H1 (cell line): ENCODE results near the gene ORC3. TPM values are rescaled to one million over a fixed set of nuclear protein-coding genes. Genes with fewer than 3 reads are reported as not detected.

ENCODE experiments used
- CTCF ChIA-PET: fragments of 300-600 bp; sonication (Branson Sonifier 250); formaldehyde crosslinking; loops from one replicate; lab custom pipeline; 2021; ENCODE audit not compliant: partially characterized antibody; lab: Charles Lee
- POLR2A ChIA-PET: fragments of 300-600 bp; sonication (Branson Sonifier 250); formaldehyde crosslinking; loops from one replicate; lab custom pipeline; 2021; ENCODE audit warnings: inconsistent platforms; ENCODE audit not compliant: partially characterized antibody; lab: Charles Lee
- DNase-seq, 2 experiments: peaks; one replicate each; pipeline versions ENCODE4 v3.0.0 to v3.0.0-alpha.2; 2010 to 2022; ENCODE audit warnings: low spot score in 2 of 2, low read depth in 1 of 2, mixed read lengths in 1 of 2
- FAIRE-seq: peaks from 2 replicates; lab custom pipeline; 2011; peaks lifted over from hg19 to GRCh38; lab: Jason Lieb, UNC
- H2AFZ ChIP-seq: 2 replicates; pipeline ENCODE4 v1.8.1; 2012; ENCODE audit warnings: low read length, inconsistent platforms
- H2AK5ac ChIP-seq: 2 replicates; pipeline ENCODE4 v1.6.1; 2013; ENCODE audit warnings: low read depth, low read length
- H2BK120ac ChIP-seq: replicated peaks from 2 replicates; pipeline ENCODE3; 2013; ENCODE audit warnings: low read depth, low read length, inconsistent platforms
- H2BK12ac ChIP-seq: 2 replicates; pipeline ENCODE4 v1.6.1; 2013; ENCODE audit warnings: low read depth, low read length
- H2BK15ac ChIP-seq: 2 replicates; pipeline ENCODE4 v1.6.1; 2013; ENCODE audit warnings: low read length
- H2BK20ac ChIP-seq: 2 replicates; pipeline ENCODE4 v1.6.1; 2013; ENCODE audit warnings: low read length
- H2BK5ac ChIP-seq: 2 replicates; pipeline ENCODE4 v1.6.1; 2013; ENCODE audit warnings: low read depth, low read length
- H3K14ac ChIP-seq: 2 replicates; pipeline ENCODE4 v1.6.1; 2013; ENCODE audit warnings: inconsistent platforms; ENCODE audit not compliant: insufficient read length
- H3K18ac ChIP-seq: 2 replicates; pipeline ENCODE4 v1.6.1; 2013; ENCODE audit warnings: low read length; ENCODE audit errors: extremely low read depth
- H3K23ac ChIP-seq: 2 replicates; pipeline ENCODE4 v1.6.1; 2013; ENCODE audit warnings: inconsistent platforms; ENCODE audit not compliant: insufficient read length
- H3K23me2 ChIP-seq: 2 replicates; pipeline ENCODE4 v1.6.1; 2013; ENCODE audit warnings: low read depth, low read length
- H3K27ac ChIP-seq: 2 replicates; pipeline ENCODE4 v1.6.1; 2011; ENCODE audit warnings: low read depth, low read length, inconsistent platforms
- H3K27me3 ChIP-seq, 4 experiments: replicated peaks in 1 of 4; 1 replicate in 1 of 4; 2 replicates in 3 of 4; pipeline versions ENCODE4 v1.6.1 to v1.8.1; 2011 to 2013; ENCODE audit warnings: low read length in 3 of 4, mild to moderate bottlenecking in 3 of 4, inconsistent platforms in 2 of 4, mixed read lengths in 2 of 4, moderate library complexity in 1 of 4; ENCODE audit not compliant: control insufficient read depth in 3 of 4, insufficient read depth in 3 of 4; ENCODE audit errors: extremely low read depth in 1 of 4
- H3K36me3 ChIP-seq, 4 experiments: 2 replicates each; pipeline versions ENCODE4 v1.6.1 to v1.8.1; 2011 to 2013; ENCODE audit warnings: mild to moderate bottlenecking in 4 of 4, low read length in 3 of 4, moderate library complexity in 2 of 4, control low read depth in 1 of 4, inconsistent platforms in 1 of 4; ENCODE audit not compliant: insufficient read depth in 4 of 4, control insufficient read depth in 2 of 4
- H3K4ac ChIP-seq: replicated peaks from 2 replicates; pipeline ENCODE3; 2013; ENCODE audit warnings: low read length, low read depth, mixed read lengths, inconsistent platforms; ENCODE audit not compliant: insufficient read length
- H3K4me1 ChIP-seq, 4 experiments: replicated peaks in 1 of 4; 1 replicate in 1 of 4; 2 replicates in 3 of 4; pipeline versions ENCODE4 v1.6.1 to v1.8.1; 2011 to 2013; ENCODE audit warnings: low read length in 3 of 4, inconsistent platforms in 2 of 4, mixed read lengths in 1 of 4; ENCODE audit not compliant: insufficient read depth in 4 of 4, control insufficient read depth in 3 of 4
- H3K4me2 ChIP-seq, 2 experiments: 2 replicates each; pipeline versions ENCODE4 v1.6.1 to v1.8.1; 2011 to 2013; ENCODE audit warnings: low read depth in 2 of 2, low read length in 2 of 2, control low read depth in 1 of 2, inconsistent platforms in 1 of 2, mild to moderate bottlenecking in 1 of 2; ENCODE audit not compliant: insufficient read depth in 1 of 2
- H3K4me3 ChIP-seq, 4 experiments: fragments of 200-600, 300-600 bp in 1 of 4; sonication (generic), shearing (Covaris generic), sonication (Bioruptor Twin) in 1 of 4; 2 replicates each; pipeline versions ENCODE4 v1.5.1 to v1.8.1; 2011 to 2016; ENCODE audit warnings: low read length in 4 of 4, low read depth in 3 of 4, control low read depth in 2 of 4, inconsistent platforms in 2 of 4, mild to moderate bottlenecking in 2 of 4, mixed read lengths in 1 of 4, moderate library complexity in 1 of 4; ENCODE audit not compliant: insufficient read depth in 2 of 4; ENCODE audit errors: extremely low read depth in 1 of 4
- H3K56ac ChIP-seq: replicated peaks from 2 replicates; pipeline ENCODE3; 2013; ENCODE audit warnings: low read depth, mild to moderate bottlenecking, mixed read lengths, low read length, inconsistent platforms; ENCODE audit not compliant: insufficient read length
- H3K79me1 ChIP-seq: 2 replicates; pipeline ENCODE4 v1.6.1; 2013; ENCODE audit warnings: low read depth, low read length, control low read depth
- H3K79me2 ChIP-seq, 2 experiments: 2 replicates each; pipeline versions ENCODE4 v1.6.1 to v1.8.1; 2012 to 2013; ENCODE audit warnings: low read length in 2 of 2, mild to moderate bottlenecking in 2 of 2, inconsistent platforms in 1 of 2; ENCODE audit not compliant: insufficient read depth in 2 of 2, control insufficient read depth in 1 of 2
- H3K9ac ChIP-seq, 4 experiments: replicated peaks in 1 of 4; 1 replicate in 1 of 4; 2 replicates in 3 of 4; pipeline versions ENCODE4 v1.6.1 to v1.8.1; 2011 to 2013; ENCODE audit warnings: low read depth in 3 of 4, low read length in 3 of 4, control low read depth in 2 of 4, mild to moderate bottlenecking in 2 of 4, moderate library complexity in 2 of 4, inconsistent platforms in 1 of 4; ENCODE audit errors: extremely low read depth in 1 of 4
- H3K9me3 ChIP-seq, 2 experiments: 2 replicates each; pipeline versions ENCODE4 v1.6.1 to v1.8.1; 2012 to 2013; ENCODE audit warnings: mild to moderate bottlenecking in 2 of 2, moderate library complexity in 2 of 2, control low read depth in 1 of 2, inconsistent platforms in 1 of 2, low read depth in 1 of 2, low read length in 1 of 2, mixed read lengths in 1 of 2; ENCODE audit not compliant: insufficient read depth in 2 of 2
- H4K20me1 ChIP-seq, 2 experiments: replicated peaks in 1 of 2; 2 replicates each; pipeline versions ENCODE3 to v1.8.1; 2011 to 2013; ENCODE audit warnings: inconsistent platforms in 2 of 2, low read length in 2 of 2, mild to moderate bottlenecking in 1 of 2; ENCODE audit not compliant: insufficient read depth in 2 of 2, control insufficient read depth in 1 of 2
- H4K5ac ChIP-seq: 2 replicates; pipeline ENCODE4 v1.6.1; 2013; ENCODE audit warnings: low read length, low read depth, mixed read lengths, inconsistent platforms; ENCODE audit not compliant: insufficient read length
- H4K8ac ChIP-seq: 2 replicates; pipeline ENCODE4 v1.8.0; 2013; ENCODE audit warnings: mild to moderate bottlenecking, moderate library complexity, low read length, inconsistent platforms; ENCODE audit not compliant: insufficient read depth; ENCODE audit errors: extremely low read depth
- H4K91ac ChIP-seq: replicated peaks from 2 replicates; pipeline ENCODE3; 2013; ENCODE audit warnings: low read length, mixed read lengths, inconsistent platforms; ENCODE audit not compliant: insufficient read length
- CBX5 ChIP-seq: fragments of 300-800, 300-1000 bp; sonication (generic); IDR thresholded peaks from 2 replicates; pipeline ENCODE4 v1.7.1; 2016; ENCODE audit warnings: antibody characterized with exemption, low read length, low read depth
- CHD2 ChIP-seq: IDR thresholded peaks from 2 replicates; pipeline ENCODE4 v1.6.1; 2012; ENCODE audit warnings: low read length, improper control_type of control experiment
- GABPA ChIP-seq: IDR thresholded peaks from 2 replicates; pipeline ENCODE4 v1.6.1; 2011; ENCODE audit warnings: mild to moderate bottlenecking, low read length, moderate library complexity, borderline replicate concordance; ENCODE audit not compliant: insufficient read depth
- HDAC2 ChIP-seq, 2 experiments: fragments of 300-600 bp in 1 of 2; sonication (generic) in 1 of 2; IDR thresholded peaks; 2 replicates each; pipeline ENCODE4 v1.6.1; 2011 to 2012; ENCODE audit warnings: low read depth in 2 of 2, low read length in 2 of 2, mild to moderate bottlenecking in 2 of 2, moderate library complexity in 2 of 2, borderline replicate concordance in 1 of 2, inconsistent platforms in 1 of 2
- JUND ChIP-seq: IDR thresholded peaks from 2 replicates; pipeline ENCODE4 v1.6.1; 2011; ENCODE audit warnings: mild to moderate bottlenecking, improper control_type of control experiment, low read length
- KDM5A ChIP-seq: fragments of 200-600 bp; IDR thresholded peaks from 2 replicates; pipeline ENCODE4 v1.7.1; 2012; ENCODE audit warnings: mild to moderate bottlenecking, low read length, inconsistent platforms, mixed read lengths
- PHF8 ChIP-seq: fragments of 200-600 bp; sonication (generic); conservative IDR thresholded peaks from 2 replicates; pipeline ENCODE4 v1.7.1; 2012; ENCODE audit warnings: low read depth, mild to moderate bottlenecking, inconsistent platforms, low read length, moderate library complexity
- SIX5 ChIP-seq: IDR thresholded peaks from 2 replicates; pipeline ENCODE4 v1.6.1; 2011; ENCODE audit warnings: mild to moderate bottlenecking, low read depth, low read length
- SP2 ChIP-seq: IDR thresholded peaks from 2 replicates; pipeline ENCODE4 v1.6.1; 2012; ENCODE audit warnings: mild to moderate bottlenecking, low read length, inconsistent platforms
- TAF7 ChIP-seq: optimal IDR thresholded peaks from 2 replicates; pipeline ENCODE3; 2011; ENCODE audit warnings: low read depth, mild to moderate bottlenecking, inconsistent platforms, low read length, moderate library complexity, borderline replicate concordance
- TCF12 ChIP-seq: IDR thresholded peaks from 2 replicates; pipeline ENCODE4 v1.6.1; 2011; ENCODE audit warnings: low read depth, mild to moderate bottlenecking, low read length
- WGBS, 2 experiments: shearing (Covaris generic) in 1 of 2; methylation state at CpG; one replicate each; pipeline versions ENCODE4 v1.1.6 to v1.1.7; 2013 to 2015; ENCODE audit warnings: low lambda C conversion rate in 2 of 2, mixed read lengths in 2 of 2, inconsistent platforms in 1 of 2, low coverage in 1 of 2, missing lambda C conversion rate in 1 of 2; ENCODE audit not compliant: insufficient replicate concordance in 2 of 2, insufficient coverage in 1 of 2, insufficient read length in 1 of 2; ENCODE audit errors: extremely low coverage in 1 of 2, missing lambda C conversion rate in 1 of 2; 5-methylcytosine and 5-hydroxymethylcytosine counted together
- polyA plus RNA-seq, 7 experiments: library from polyadenylated mRNA; depleted of rRNA in 3 of 7; stranded (reverse) in 5 of 7; unstranded in 2 of 7; fragments of >200 nt in 5 of 7; fragments of 200-250 nt in 2 of 7; gene quantifications; 1 replicate in 5 of 7; 2 replicates in 1 of 7; 4 replicates in 1 of 7; pipeline versions ENCODE4 v1.2.1 to v1.2.3, GENCODE V29; 2011 to 2013; ENCODE audit warnings: missing spikeins in 2 of 7, mixed read lengths in 2 of 7
- total RNA-seq: library from RNA; stranded (reverse); fragmentation: NEBNext Ultra II Directional; extraction: Animal tissue kit (Norgen Biotek cat#: 25700); gene quantifications from 2 replicates; pipeline ENCODE4 v1.2.1, GENCODE V29; 2021
- TF ChIP-seq, protein P1 (sequence below): IDR thresholded peaks from 2 replicates; pipeline ENCODE4 v1.6.1; 2011; ENCODE audit warnings: low read length, improper control_type of control experiment
- TF ChIP-seq, protein P2 (sequence below): IDR thresholded peaks from 2 replicates; pipeline ENCODE4 v1.6.1; 2012; ENCODE audit warnings: inconsistent platforms

Gene ORC3
- total and polyA plus RNA-seq, 2 of the 8 experiments (the other 6 are each of a cell fraction or from before 2014, with no cell fraction given), result 35.9 to 60.9 TPM

DNA sequence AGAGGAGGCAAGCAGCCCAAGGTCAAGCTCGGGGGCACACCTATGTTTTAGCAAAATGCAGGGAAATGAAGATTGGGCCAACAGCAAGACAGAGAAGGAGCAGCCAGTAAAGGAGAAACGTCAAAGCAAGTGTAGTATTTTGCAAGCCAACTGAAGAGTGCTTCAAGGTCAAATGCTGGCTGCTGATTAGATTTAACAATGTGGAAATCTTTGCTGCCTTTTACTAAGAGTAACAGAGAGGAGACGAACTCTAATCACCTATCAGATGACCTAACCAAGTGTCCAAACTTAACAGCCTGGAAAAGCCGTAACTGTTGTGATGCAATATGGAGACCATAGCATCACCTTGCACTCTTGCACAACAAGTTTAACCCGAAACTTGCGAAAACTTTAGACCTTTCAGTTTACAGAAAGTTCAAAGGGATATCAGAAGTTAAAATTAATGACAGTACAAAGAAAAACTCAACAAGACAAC, 81.7 kb downstream of the ORC3 start:
- Histone ChIP-seq H4K5ac (no peak overlapping the region), H3K4me1 (peaks cover 0 to 3% (median 0%) of the 10 kb centered on the region in 4 experiments; a peak in 2 of 7 replicates), H2BK5ac (0 out of 2 replicates have a peak overlapping the region, but pooled peaks have one; percentile 28), H4K91ac (no peak overlapping the region), H2AK5ac (no peak overlapping the region), H3K23me2 (no peaks in the 10 kb centered on the region; the same call in 1 of the 2 replicates), H3K79me2 (no peaks in the 10 kb centered on the region), H4K20me1 (no peaks in the 10 kb centered on the region), H3K9ac (no peak overlapping the region), H2BK12ac (no peak overlapping the region), H3K4ac (no peak overlapping the region), H3K14ac (no peak overlapping the region), H2BK20ac (no peak overlapping the region), H2BK120ac (no peak overlapping the region), H3K27ac (no peak overlapping the region), H3K79me1 (no peaks in the 10 kb centered on the region), H3K36me3 (peaks cover 2 to 54% (median 16%) of the 10 kb centered on the region in 4 experiments; a peak in 7 of 8 replicates), H3K18ac (no peak overlapping the region), H3K56ac (no peak overlapping the region), H3K4me2 (no peak overlapping the region), H2BK15ac (no peak overlapping the region), H4K8ac (no peak overlapping the region), H3K27me3 (no peaks in the 10 kb centered on the region), H3K9me3 (no peaks in the 10 kb centered on the region), H3K4me3 (no peak overlapping the region), H2AFZ (no peak overlapping the region), H3K23ac (no peak overlapping the region)
- 89% methylated on average over 6 of the region's 6 CpGs; no CpG with 5 or more reads in 1 of the 2 experiments for WGBS, 2 experiments
- FAIRE-seq (no peak), DNase-seq (no peak)
- CTCF ChIA-PET, result no interaction called here
- POLR2A ChIA-PET, result interaction anchor here (1.0 to 1.2 kb wide), 3 partner anchors 14 to 277 kb away, joined by 3 to 4 read pairs (median 3); no protein-coding TSS in a partner anchor
- TF ChIP-seq, protein P1, sequence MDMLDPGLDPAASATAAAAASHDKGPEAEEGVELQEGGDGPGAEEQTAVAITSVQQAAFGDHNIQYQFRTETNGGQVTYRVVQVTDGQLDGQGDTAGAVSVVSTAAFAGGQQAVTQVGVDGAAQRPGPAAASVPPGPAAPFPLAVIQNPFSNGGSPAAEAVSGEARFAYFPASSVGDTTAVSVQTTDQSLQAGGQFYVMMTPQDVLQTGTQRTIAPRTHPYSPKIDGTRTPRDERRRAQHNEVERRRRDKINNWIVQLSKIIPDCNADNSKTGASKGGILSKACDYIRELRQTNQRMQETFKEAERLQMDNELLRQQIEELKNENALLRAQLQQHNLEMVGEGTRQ, result no peak
- TF ChIP-seq KDM5A (no peak), CBX5 (no peak), GABPA (no peak), SIX5 (no peak), HDAC2 (IDR thresholded peaks at IDR 0.05; ENCODE audit: borderline replicate concordance in 1 of 2, low read depth in 2 of 2, low read length in 2 of 2) (no peak), SP2 (no peak), TAF7 (no peak), TCF12 (no peak), JUND (no peak), CHD2 (no peak), PHF8 (no peak)
- TF ChIP-seq, protein P2, sequence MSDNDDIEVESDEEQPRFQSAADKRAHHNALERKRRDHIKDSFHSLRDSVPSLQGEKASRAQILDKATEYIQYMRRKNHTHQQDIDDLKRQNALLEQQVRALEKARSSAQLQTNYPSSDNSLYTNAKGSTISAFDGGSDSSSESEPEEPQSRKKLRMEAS, result no peak
